Bronchial epithelial cell (primary cell): Measurements from ENCODE around the gene RELB. TPM values are rescaled to one million over a fixed set of nuclear protein-coding genes. Genes with fewer than 3 reads are reported as not detected.

ENCODE experiments used
- DNase-seq: peaks from one replicate; pipeline ENCODE4 v3.0.0-alpha.2; 2010; ENCODE audit warnings: low read depth
- FAIRE-seq: peaks from 2 replicates; lab custom pipeline; 2011; peaks lifted over from hg19 to GRCh38; lab: Jason Lieb, UNC
- H3K27me3 ChIP-seq: 2 replicates; pipeline ENCODE4 v1.5.1; 2011; ENCODE audit warnings: low read length; ENCODE audit not compliant: control insufficient read depth, insufficient read depth
- H3K36me3 ChIP-seq: 2 replicates; pipeline ENCODE4 v1.5.1; 2011; ENCODE audit warnings: low read length; ENCODE audit not compliant: control insufficient read depth, insufficient read depth
- H3K4me3 ChIP-seq: 2 replicates; pipeline ENCODE4 v1.5.1; 2011; ENCODE audit warnings: mild to moderate bottlenecking, low read depth, low read length, control low read depth
- total RNA-seq: library from RNA; depleted of rRNA; stranded (reverse); fragments of >200 nt; gene quantifications from 2 replicates; pipeline ENCODE4 v1.2.1, GENCODE V29; 2014
- TF ChIP-seq, protein P1 (sequence below): IDR thresholded peaks from 2 replicates; pipeline ENCODE4 v1.5.1; 2011; ENCODE audit warnings: mild to moderate bottlenecking, moderate library complexity, low read length, control low read depth, inconsistent platforms; ENCODE audit not compliant: insufficient read depth, severe bottlenecking

RELB gene
- total RNA-seq, 1 donor from 2014 or later = 2.1 TPM

DNA sequence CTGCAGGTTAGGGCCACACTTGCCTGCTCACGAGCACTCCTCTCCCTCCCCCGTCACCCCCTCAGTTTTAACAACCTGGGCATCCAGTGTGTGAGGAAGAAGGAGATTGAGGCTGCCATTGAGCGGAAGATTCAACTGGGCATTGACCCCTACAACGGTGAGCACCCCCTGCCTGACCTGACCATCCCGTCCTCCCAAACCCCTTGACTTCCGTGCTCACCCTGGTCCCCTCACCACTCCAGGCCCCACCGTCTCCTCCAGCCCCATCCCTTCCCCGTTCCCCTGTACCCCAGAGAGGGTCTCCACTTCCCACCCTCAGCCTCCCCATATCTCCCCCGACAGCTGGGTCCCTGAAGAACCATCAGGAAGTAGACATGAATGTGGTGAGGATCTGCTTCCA is 24.0 kb downstream of the RELB start:
- no peak for FAIRE-seq
- Histone ChIP-seq H3K4me3 (no peak overlapping the region), H3K27me3 (no peaks in the 10 kb centered on the region), H3K36me3 (peaks cover 3% of the 10 kb centered on the region)
- DNase-seq = no peak
- TF ChIP-seq, protein P1, sequence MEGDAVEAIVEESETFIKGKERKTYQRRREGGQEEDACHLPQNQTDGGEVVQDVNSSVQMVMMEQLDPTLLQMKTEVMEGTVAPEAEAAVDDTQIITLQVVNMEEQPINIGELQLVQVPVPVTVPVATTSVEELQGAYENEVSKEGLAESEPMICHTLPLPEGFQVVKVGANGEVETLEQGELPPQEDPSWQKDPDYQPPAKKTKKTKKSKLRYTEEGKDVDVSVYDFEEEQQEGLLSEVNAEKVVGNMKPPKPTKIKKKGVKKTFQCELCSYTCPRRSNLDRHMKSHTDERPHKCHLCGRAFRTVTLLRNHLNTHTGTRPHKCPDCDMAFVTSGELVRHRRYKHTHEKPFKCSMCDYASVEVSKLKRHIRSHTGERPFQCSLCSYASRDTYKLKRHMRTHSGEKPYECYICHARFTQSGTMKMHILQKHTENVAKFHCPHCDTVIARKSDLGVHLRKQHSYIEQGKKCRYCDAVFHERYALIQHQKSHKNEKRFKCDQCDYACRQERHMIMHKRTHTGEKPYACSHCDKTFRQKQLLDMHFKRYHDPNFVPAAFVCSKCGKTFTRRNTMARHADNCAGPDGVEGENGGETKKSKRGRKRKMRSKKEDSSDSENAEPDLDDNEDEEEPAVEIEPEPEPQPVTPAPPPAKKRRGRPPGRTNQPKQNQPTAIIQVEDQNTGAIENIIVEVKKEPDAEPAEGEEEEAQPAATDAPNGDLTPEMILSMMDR = no peak

DNA sequence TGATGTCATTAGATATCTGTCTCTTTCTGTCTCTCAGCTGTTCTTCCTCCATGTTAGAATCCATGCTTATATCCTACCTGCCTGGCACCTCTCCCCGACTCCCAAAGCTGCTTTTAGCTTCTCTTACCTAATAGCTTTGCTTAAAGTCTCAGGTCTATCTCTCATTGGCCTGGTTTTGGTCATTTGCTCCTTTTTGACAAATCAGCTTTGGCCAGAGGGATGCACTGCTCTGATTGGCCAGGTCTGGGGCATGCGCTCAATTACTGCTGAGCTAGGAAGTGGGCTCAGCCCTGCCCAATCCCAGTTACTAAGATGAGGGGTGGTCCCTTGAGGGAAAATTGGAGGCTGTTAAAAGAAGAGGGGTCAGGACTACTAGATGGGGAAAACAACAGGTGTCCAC is 26.1 kb downstream of the RELB start:
- DNase-seq (no peak), FAIRE-seq (no peak)
- peaks cover 2% of the 10 kb centered on the region for H3K36me3 ChIP-seq
- H3K4me3 ChIP-seq = no peak overlapping the region
- H3K27me3 ChIP-seq = no peaks in the 10 kb centered on the region
- TF ChIP-seq, protein P1 = no peak

DNA sequence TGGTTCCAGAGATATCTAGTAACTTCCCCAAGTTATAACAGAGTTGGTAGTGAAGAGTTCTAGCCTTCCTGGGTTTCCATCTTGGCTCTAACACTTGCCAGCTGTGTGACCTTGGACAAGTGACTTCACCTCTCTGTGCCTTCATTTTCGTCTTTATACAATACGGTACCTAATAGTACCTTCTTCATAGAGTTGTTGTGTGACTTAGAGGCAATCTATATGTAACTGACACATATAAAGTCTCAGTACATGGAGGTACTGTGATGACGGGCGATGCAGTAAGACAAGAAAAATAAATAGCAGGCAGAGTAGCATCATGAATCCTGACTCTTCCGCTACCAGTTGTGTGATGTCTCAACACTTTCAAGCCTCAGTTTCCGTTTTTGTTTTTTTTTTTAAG is 29.6 kb downstream of the RELB start:
- FAIRE-seq (no peak), DNase-seq (no peak)
- H3K27me3 ChIP-seq = no peaks in the 10 kb centered on the region
- TF ChIP-seq, protein P1 = no peak
- H3K4me3 ChIP-seq = no peak overlapping the region
- peaks cover 9% of the 10 kb centered on the region for H3K36me3 ChIP-seq

DNA sequence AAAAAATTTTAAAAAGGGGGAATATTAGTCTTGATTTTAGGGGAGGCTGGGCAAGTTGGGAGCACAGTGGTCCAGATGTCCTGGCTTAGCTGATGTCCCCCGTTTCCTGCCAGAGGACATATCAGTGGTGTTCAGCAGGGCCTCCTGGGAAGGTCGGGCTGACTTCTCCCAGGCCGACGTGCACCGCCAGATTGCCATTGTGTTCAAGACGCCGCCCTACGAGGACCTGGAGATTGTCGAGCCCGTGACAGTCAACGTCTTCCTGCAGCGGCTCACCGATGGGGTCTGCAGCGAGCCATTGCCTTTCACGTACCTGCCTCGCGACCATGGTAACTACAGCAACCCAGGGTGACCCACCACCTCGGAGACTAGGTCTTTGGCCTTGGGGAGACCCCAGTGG is 31.2 kb downstream of the RELB start:
- TF ChIP-seq, protein P1 = no peak
- no peak for FAIRE-seq
- peaks cover 11% of the 10 kb centered on the region for H3K36me3 ChIP-seq
- no peak for DNase-seq
- H3K27me3 ChIP-seq = no peaks in the 10 kb centered on the region
- no peak overlapping the region for H3K4me3 ChIP-seq

DNA sequence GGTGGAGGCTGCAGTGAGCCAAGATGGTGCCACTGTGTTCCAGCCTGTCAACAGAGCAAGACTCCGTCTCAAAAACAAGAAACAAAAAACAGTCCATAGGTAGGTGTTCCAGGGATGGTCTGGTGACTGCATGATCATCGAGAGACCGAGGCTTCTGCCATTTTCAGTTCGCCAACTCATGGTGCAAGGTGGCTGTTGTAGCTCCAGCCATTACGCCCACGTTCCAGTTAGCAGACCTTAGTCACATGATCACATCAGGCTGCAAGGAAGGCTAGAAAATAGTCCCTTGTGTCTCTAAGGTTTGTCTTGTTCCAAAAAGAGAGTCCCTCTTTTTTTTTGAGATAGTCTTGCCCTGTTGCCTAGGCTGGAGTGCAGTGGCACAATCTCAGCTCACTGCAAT is 34.5 kb downstream of the RELB start:
- no peaks in the 10 kb centered on the region for H3K27me3 ChIP-seq
- H3K36me3 ChIP-seq = peaks cover 18% of the 10 kb centered on the region
- DNase-seq = no peak
- no peak for FAIRE-seq
- no peak overlapping the region for H3K4me3 ChIP-seq
- TF ChIP-seq, protein P1 = no peak
